Limb (tissue), 2 donors: ENCODE results near the gene P2RX7.
A peak's percentile ranks its signal among the peaks of the same experiment; 100 is the strongest.
"Not testable (repeated sequence)": the region's sequence is repeated elsewhere in the genome, so short reads cannot be mapped to it uniquely, and the experiment has no call there.

Experiments
- DNase-seq, 2 donors: peaks; one replicate each; pipeline ENCODE4 v3.0.0-alpha.2; 2016; ENCODE audit errors: extremely low spot score in 2 of 2

The P2RX7 gene

DNA sequence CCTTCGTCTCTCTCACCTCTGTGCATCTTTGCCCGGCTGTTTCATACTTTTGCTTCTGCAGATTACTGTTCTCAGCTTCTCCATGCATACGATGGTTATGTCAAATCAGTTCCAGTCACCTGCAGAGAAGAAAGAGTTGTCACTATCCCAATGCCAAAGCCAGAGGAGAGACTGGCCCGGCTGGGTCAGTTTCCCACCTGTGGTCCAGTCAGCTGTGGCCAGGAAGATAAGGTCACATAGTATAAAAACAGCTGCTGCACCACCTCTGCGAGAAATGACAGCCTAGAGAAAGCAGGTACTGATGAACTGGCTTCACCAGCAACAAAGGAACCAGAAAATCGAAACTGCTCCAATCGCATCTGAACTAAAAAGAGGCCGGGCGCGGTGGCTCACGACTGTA, 70.8 kb downstream of the P2RX7 start:
- no peak for DNase-seq

DNA sequence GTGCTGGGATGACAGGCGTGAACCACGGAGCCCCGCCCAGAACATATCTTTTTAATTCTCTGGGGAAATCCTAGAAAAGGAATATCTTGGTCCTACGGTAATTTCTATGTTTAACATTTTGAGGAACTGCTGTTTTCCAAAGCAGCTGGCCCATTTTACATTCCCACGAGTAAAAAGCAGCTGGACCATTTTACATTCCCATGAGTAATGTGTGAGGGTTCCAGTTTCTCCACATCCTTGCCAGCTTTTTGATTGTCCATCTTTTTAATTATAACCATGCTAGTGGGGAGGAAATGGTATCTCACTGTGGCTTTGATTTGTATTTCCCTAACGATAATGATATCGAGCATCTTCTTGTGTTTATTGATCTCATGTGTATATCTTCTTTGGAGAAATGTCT, 72.8 kb downstream of the P2RX7 start:
- DNase-seq = no peak

DNA sequence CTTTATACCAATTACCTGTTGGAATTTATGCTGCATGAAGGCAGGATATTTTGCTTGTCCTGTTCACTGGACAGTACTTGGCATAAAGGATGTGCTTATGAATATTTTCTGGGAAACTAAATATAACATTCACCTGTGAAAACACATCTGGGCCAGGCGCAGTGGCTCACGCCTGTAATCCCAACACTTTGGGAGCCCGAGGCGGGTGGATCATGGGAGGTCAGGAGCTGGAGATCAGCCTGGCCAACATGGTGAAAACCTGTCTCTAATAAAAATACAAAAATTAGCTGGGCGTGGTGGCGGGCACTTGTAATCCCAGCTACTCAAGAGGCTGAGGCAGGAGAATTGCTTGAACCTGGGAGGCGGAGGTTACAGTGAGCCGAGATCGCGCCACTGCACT, 75.9 kb downstream of the P2RX7 start:
- not testable (repeated sequence) for DNase-seq

DNA sequence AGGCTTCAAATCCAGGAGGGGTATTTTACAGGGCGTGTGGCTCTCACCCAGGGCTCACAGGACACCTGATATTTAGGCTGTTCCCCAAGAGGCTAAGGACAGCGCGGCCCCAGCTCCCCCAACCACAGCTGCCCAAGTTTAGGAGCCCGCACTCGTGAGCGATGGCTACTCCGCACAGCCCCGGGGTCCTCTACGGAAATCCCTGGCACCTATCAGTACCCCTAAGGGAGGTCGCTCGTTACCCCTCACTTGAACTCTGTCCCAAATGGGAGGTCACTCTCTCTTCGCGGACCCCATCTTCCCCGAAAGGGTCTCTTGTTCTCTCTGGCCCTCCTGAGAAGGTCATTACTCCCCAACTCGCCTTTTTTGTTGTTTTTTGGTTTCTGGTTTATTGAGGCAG, 76.5 kb downstream of the P2RX7 start:
- DNase-seq = no peak

DNA sequence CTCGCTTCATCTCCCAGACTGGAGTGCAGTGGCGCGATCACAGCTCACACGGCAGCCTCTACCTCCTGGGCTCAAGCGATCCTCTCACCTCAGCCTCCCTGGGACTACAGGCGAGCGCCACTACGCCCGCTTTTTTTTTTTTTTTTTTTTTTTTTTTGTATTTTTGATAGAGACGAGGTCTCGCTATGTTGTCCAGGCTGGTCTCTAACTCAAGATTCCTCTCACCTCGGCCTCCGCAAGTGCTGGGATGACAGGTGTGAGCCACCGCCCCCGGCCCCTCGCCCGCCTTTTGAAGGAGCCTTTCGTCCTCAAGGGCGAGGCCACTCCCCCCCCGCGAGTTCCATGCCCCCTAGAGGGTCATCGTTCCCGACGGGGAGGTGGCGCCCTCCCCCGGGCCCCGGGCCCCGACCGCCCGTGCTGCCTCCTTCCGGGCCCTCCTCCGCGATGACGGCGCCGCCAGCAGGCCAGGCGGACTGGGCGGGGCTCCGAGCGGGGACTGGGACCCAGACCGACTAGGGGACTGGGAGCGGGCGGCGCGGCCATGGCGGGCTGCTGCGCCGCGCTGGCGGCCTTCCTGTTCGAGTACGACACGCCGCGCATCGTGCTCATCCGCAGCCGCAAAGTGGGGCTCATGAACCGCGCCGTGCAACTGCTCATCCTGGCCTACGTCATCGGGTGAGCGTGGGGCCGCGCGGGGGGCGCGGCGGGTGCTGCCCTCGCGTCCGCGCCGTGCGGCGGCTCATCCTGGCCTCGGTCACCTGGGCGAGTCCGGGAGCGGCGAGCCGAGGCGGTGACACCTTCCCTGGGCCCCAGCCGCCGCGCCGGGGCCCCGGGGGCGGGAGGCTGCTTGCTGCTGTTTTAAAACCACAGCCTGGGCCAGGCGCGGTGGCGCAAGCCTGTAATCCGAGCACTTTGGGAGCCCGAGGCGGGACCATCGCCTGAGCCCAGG, 77.2 kb downstream of the P2RX7 start, which contains the start of gene P2RX4:
P2RX4 (plus strand) TSS at position 506 of the 949 bp plus-strand sequence; CDS start at position 542, 36 bp downstream.
- DNase-seq = peak; percentile 81 to 89

DNA sequence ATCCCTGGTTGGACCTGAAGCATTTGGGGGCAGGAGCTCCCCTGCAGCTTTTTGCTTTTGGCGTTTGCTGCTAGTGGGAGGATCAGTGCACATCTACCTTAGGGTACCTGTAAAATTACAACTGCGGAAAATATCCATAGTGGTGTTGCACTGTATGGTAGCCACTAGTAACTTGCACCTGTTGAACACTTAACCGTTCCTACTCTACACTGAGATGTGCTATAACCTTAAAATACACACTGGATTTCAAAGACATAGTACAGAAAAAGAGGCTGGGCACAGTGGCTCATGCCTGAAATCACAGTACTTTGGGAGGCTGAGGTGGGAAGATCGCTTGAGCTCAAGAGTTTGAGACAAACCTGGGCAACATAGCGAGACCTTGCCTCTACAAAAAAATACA, 80.2 kb downstream of the P2RX7 start:
- DNase-seq = no peak

DNA sequence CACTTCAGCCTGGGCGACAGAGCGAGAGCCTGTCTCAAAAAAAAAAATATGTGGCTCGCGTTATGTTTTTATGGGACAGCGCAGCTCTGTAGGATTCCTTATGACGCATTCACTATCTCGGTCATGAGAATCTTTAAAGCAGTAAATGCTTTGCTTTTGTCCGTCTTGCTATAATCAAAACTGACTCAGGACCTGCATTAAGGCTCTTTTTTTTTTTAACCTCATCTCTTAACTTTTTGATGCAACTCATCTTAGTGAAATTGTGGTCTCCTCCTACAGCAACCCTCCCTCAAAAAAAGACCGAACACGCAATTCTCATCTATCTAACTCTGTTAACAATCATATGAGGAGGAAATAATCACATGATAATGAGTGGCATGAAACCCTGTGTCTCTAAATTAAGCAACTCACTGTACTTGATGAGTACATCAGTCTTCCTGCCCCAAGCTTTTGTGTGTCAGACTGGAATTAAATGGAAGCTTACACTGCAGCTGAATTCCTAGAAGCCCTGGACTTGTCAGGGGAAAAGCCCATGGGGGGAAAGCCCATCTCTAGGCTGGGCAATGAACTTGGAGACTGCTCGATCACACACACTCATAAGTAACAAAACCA, 81.6 kb downstream of the P2RX7 start:
- DNase-seq = no peak

DNA sequence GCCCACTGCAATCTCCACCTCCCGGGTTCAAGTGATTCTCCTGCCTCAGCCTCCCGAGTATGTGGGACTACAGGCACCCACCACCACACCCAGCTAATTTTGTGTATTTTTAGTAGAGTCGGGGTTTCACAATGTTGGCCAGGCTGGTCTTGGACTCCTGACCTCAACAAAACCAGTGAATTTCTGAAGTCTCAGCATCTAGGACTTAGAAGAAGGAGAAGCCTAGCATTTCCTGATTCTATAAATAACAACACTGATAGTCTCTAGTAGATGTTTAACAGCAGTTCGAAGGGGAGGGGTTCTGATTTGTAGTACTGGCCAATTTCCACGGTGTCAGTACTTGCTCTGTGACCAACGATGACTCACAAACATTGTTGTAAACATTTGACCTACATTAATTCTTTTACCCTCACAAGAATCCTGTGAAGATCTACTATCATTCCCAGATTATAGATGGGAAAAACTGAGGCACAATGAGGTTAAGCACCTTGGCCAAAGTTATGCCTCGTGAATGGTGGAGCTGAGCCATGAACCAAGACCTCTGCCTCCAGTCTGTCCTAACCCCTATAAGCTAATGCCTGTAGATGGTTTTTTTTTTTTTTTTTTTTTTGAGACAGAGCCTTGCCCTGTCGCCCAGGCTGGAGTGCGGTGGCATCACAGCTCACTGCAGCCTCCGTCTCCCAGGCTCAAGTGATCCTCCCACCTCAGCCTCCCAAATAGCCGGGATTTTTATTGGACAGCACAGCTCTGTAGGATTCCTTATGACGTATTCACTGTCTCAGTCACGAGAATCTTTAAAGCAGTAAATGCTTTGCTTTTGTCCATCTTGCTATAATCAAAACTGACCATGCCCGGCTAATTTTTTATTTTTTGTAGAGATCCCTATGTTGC, 82.4 kb downstream of the P2RX7 start:
- no peak for DNase-seq

DNA sequence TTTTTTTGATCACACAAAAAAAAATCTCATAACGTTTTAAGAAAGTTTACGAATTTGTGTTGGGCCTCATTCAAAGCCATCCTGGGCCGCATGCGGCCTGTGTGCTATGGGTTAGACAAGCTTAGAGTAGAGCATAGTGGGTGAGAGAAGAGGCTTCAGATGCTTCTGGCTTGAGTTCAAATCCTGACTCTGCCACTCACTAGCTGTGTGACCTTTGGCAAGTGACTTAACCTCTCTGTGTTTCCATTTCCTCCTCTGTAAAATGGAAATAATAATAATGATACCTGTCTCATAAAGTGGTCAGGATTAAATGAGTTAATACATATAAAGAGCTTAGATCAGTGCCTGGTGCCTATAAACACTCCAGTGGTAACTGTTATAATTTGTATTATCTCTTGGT, 83.4 kb downstream of the P2RX7 start:
- DNase-seq = no peak

DNA sequence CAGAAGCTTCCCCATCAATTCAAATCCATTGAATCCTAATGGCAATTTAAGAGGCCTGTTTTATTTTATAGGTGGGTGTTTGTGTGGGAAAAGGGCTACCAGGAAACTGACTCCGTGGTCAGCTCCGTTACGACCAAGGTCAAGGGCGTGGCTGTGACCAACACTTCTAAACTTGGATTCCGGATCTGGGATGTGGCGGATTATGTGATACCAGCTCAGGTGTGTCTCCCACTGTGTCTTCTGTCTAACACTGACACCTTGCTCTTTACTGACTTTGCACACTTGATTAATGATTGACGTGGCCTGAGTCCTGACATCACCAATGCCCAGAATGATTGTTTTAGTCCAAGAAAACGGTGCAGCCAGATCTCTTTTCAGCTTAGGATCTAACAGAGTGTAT, 84.4 kb downstream of the P2RX7 start:
- DNase-seq = no peak

DNA sequence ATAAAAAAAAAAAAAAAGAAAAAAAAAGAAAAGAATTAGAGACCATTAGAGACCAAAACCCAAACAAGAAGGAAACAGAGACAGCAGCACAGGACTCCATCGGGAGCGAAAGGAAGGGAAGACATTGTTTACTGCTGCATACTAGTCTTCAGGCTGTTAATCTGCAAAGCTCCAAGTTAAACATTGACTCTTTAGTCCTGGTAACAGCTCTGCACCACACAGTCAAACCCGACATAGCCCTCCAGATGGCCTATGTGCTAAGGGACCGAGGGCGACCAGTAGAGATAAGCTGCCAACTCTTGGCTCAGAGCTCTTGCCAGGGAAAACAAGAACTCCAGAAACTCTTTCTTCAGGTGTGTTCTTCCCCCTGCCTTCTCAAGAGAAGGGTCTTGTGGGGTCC, 85.1 kb downstream of the P2RX7 start:
- DNase-seq = no peak

DNA sequence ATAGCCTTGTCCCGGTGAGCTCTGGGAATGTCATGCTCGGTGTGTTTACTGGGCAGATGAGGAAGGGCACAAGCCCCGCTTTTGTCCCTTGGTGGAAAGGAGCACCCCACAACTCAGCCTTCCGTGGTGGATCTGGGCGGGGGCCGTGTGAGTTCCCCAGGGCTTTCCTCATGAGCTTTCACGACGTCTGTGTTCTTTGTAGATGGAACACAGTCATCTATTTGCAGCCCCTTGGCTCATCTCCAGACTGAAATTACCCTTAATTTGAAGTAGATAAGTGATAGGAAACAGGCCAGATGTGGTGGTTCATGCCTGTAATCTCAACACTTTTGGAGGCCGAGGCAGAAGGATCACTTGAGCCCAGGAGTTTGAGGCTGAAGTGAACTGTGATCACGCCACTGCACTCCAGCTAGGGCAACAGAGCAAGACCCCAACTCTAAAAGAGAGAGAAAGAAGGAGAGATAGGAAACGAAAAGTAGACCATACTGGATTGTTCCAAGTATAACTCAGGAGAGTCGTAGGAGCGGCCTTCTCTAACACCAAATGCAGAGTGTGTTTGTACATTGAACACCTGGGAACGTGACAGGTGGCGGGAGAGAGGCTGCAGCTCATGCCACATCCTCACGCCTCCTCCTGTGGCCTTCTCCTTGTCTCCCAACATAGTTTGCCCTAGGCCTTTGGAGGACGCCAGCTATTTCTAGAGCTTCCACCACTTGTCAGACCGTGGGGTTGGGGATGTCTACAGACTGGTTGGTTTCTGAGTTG, 86.1 kb downstream of the P2RX7 start:
- no peak for DNase-seq

DNA sequence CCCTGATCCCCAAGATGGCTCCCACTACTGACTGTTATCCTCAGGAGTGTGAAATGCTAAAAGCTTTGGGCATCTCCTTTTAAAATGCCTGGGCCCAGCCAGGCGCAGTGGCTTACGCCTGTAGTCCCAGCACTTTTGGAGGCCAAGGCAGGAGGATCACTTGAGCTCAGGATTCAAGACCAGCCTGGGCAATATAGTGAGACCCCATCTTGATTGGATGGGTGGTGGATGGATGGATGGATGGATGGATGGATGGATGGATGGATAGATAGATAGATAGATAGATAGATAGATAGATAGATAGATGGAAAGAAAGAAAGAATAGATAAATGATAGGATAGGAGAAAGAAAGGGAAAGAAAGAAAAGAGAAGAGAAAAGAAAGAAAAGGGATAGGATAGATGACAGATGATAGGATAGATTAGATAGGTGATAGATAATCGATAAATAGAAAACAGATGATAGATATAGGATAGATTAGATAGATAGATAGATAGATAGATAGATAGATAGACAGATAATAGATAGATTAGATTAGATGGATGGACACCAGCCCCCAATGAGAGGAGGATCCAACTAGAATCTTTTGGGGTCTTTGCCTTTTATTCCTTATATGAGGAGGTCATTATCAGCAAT, 86.8 kb downstream of the P2RX7 start:
- no peak for DNase-seq

DNA sequence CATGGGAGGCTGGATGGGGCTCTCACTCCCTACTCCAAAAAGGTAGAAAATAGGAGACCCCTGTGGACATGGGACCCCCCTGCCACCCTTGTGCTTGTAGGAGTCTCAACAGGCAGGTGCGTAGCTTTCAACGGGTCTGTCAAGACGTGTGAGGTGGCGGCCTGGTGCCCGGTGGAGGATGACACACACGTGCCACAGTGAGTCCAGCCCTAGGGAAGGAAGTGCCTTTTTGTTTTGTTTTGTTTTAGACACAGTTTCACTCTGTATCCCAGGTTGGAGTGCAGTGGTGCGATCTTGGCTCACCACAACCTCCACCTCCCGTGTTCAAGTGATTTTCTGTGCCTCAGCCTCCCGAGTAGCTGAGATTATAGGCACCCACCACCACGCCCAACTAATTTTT, 90.2 kb downstream of the P2RX7 start:
- no peak for DNase-seq

DNA sequence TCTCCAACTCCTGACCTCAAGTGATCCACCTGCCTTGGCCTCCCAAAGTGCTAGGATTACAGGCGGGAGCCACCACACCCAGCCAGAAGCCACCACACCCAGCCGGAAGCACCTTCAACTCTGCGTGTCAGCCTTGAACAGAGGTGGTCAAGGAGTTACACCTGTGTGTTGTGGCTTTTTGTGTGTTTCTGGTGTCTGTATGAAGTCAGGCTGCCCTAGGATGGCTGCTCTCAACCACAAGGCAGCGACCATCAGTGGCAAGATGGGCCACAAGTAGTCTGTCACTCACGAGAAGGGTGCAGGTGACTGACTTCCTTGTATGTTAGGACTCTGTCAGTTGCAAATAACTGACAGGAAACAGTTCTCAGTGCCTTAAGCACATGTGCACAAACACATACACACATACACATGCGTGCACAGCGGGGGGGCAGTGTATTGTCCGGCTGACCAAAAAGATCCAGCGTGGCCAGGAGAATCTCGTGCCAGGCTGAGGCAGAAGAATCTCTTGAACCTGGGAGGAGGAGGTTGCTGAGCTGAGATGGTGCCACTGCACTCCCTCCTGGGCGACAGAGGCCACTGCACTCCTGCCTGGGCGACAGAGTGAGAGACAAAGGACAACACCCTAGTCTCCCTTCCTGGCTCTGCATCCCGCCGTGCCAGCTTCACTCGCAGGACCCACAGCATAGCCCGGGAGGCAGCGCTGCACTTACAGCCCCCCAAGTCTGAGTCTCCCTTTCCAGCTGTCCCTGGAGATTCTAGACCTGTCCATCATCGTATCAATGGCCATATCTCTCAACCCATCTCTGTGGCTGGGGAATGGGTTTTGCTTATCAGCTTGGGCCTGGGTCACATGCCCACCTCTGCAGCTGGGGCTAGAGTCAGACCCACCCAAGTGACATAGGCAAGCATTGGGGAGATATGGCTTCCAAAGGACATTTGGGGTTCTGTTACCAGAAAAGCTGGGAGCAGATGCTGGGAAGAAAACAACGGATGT, 90.9 kb downstream of the P2RX7 start:
- DNase-seq = no peak

DNA sequence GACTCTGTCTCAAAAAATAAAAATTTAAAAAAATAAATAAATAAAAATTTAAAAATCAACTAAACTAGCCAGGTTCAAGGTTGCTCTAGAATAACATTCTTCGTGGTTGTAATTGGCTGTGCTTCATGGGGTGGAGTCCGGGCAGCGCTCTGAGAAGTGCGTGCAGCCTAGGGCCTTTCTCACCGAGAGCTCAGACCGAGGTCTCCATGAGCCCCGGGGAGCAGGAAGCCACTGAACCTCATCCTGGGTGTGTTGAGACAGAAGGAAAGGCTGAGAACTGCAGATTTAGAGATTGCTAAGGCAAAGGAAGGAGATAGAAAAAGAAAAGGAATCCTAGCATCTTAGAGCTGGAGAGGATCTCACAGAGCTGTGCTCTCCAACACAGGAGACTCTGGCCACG, 91.9 kb downstream of the P2RX7 start:
- DNase-seq = no peak

DNA sequence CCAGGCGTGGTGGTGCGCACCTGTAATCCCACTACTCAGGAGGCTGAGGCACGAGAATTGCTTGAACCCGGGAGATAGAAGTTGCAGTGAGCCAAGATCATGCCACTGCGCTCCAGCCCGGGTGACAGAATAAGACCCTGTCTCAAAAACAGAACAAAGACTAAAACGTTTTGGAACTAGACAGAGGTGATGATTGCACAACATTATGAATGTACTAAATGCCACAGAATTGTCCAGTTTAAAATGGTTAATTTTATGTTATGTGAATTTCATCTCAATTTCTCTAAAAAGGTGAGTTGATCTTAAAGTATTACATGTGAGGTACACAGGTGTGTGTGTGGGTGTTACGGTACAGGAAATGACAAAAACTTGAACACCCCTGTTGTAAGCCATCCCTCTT, 93.7 kb downstream of the P2RX7 start:
- DNase-seq = no peak

DNA sequence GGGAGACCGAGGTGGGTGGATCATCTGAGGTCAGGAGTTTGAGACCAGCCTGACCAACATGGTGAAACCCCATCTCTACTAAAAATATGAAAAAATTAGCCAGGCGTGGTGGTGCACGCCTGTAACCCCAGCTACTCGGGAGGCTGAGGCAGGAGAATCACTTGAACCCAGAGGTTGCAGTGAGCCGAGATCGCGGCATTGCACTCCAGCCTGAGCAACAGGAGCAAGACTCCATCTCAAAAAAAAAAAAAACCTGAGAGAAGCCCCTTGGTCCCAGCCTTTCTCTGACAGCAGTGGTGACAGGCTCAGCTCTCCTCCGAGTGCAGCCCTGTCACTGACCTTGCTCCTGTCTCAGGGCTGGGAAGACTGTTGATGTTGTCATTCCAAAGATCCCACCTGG, 94.2 kb downstream of the P2RX7 start:
- not testable (repeated sequence) for DNase-seq

DNA sequence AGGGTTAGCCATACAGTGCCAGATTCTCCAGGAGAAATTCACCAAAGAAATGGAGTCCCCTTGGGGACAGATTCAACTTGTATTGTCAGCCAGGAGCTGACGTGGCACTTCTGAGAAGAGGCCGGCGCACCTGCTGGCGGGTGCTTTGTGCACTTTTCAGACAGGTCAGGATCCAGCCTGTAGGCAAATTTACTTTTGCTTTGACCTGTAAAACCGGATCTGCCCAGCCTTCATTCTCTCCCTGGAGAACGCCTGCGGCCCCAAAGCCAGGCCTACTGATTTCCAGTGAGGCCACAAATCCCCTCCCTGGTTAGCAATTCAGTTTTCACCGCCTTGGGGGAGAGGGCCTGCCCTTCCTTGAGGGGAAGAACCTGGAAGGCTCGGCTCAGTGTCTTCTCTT, 94.6 kb downstream of the P2RX7 start:
- no peak for DNase-seq
